Activated naive CD8-positive, alpha-beta T cell treated with anti-CD3 and anti-CD28 coated beads, Interleukin-2, amount 50 U/mL, for 16 hours (primary cell): Measurements from ENCODE around the gene CTAGE9.
"Not testable (repeated sequence)": the region's sequence is repeated elsewhere in the genome, so short reads cannot be mapped to it uniquely, and the experiment has no call there.

Experiments used
- DNase-seq: peaks from one replicate; pipeline ENCODE4 v3.0.0-alpha.2; 2020; ENCODE audit warnings: low read depth, low spot score

CTAGE9 gene

GRCh38 chr6:131729550-131729949, 18.7 kb upstream of the CTAGE9 start:
- DNase-seq, result no peak

- no peak for DNase-seq
Observed at GRCh38 chr6:131728296-131728939, 17.6 kb upstream of the CTAGE9 start.

GRCh38 chr6:131727868-131728267, 17.1 kb upstream of the CTAGE9 start:
- DNase-seq, result no peak

GRCh38 chr6:131727467-131727866, 16.6 kb upstream of the CTAGE9 start:
- no peak for DNase-seq

- no peak for DNase-seq
Observed at GRCh38 chr6:131724114-131724513, 13.3 kb upstream of the CTAGE9 start.

GRCh38 chr6:131721161-131721560, 10.3 kb upstream of the CTAGE9 start:
- no peak for DNase-seq

- DNase-seq, result no peak
Observed at GRCh38 chr6:131717836-131718542, 7.2 kb upstream of the CTAGE9 start.

GRCh38 chr6:131715567-131715966, 4.8 kb upstream of the CTAGE9 start:
- not testable (repeated sequence) for DNase-seq

- not testable (repeated sequence) for DNase-seq
Observed at GRCh38 chr6:131703905-131704304, 6.9 kb downstream of the CTAGE9 start.

- DNase-seq, result not testable (repeated sequence)
Observed at GRCh38 chr6:131700851-131701250, 10.0 kb downstream of the CTAGE9 start.

- DNase-seq, result no peak
Observed at GRCh38 chr6:131696956-131697355, 13.9 kb downstream of the CTAGE9 start.

GRCh38 chr6:131694832-131695426, 15.9 kb downstream of the CTAGE9 start:
- DNase-seq, result no peak

GRCh38 chr6:131693384-131693783, 17.4 kb downstream of the CTAGE9 start:
- DNase-seq, result no peak

- no peak for DNase-seq
Observed at GRCh38 chr6:131692589-131692988, 18.2 kb downstream of the CTAGE9 start.

GRCh38 chr6:131692031-131692430, 18.8 kb downstream of the CTAGE9 start:
- DNase-seq, result no peak

GRCh38 chr6:131688286-131688685, 22.5 kb downstream of the CTAGE9 start:
- DNase-seq, result no peak

GRCh38 chr6:131687022-131687421, 23.8 kb downstream of the CTAGE9 start:
- no peak for DNase-seq

- DNase-seq, result no peak
Observed at GRCh38 chr6:131685266-131685780, 25.5 kb downstream of the CTAGE9 start.

- DNase-seq, result no peak
Observed at GRCh38 chr6:131683479-131683878, 27.3 kb downstream of the CTAGE9 start.

GRCh38 chr6:131682442-131682841, 28.4 kb downstream of the CTAGE9 start:
- no peak for DNase-seq

- no peak for DNase-seq
Observed at GRCh38 chr6:131681585-131681984, 29.2 kb downstream of the CTAGE9 start.

- no peak for DNase-seq
Observed at GRCh38 chr6:131680868-131681267, 29.9 kb downstream of the CTAGE9 start.

- no peak for DNase-seq
Observed at GRCh38 chr6:131678442-131678841, 32.4 kb downstream of the CTAGE9 start.
